LNCaP clone FGC (cell line): ENCODE results near the gene BCAS3.

Experiments used
- DNase-seq: peaks from one replicate; pipeline ENCODE4 v3.0.0-alpha.2; 2011; ENCODE audit warnings: low read depth
- H3K4me3 ChIP-seq: 2 replicates; pipeline ENCODE4 v1.5.1; 2011; ENCODE audit warnings: mild to moderate bottlenecking, low read depth, low read length, control low read depth
- CTCF ChIP-seq: IDR thresholded peaks from 2 replicates; pipeline ENCODE4 v1.5.1; 2012; ENCODE audit warnings: mild to moderate bottlenecking; ENCODE audit not compliant: control insufficient read depth, insufficient read depth; ENCODE audit errors: extremely low read depth

BCAS3 gene

GRCh38 chr17:60647705-60648104 is 29.9 kb upstream of the BCAS3 start:
- no peak for DNase-seq
- H3K4me3 ChIP-seq, result no peak overlapping the region
- no peak for TF ChIP-seq CTCF

- TF ChIP-seq CTCF, result no peak
- no peak overlapping the region for H3K4me3 ChIP-seq
- DNase-seq, result no peak
These were observed 25.0 kb upstream of the BCAS3 start for GRCh38 chr17:60652454-60653247.

GRCh38 chr17:60653569-60653968 is 24.1 kb upstream of the BCAS3 start:
- no peak for TF ChIP-seq CTCF

GRCh38 chr17:60656499-60656898 is 21.2 kb upstream of the BCAS3 start:
- no peak overlapping the region for H3K4me3 ChIP-seq
- DNase-seq, result peak; percentile 18
- TF ChIP-seq CTCF, result peak; percentile 24; the same call in 1 of the 2 replicates

More at GRCh38 chr17:60653569-60653968, 24.1 kb upstream of the BCAS3 start:
- no peak overlapping the region for H3K4me3 ChIP-seq
- no peak for DNase-seq

- DNase-seq, result no peak
- no peak for TF ChIP-seq CTCF
- no peak overlapping the region for H3K4me3 ChIP-seq
These were observed 18.5 kb upstream of the BCAS3 start for GRCh38 chr17:60659156-60659555.

- DNase-seq, result no peak
- H3K4me3 ChIP-seq, result no peak overlapping the region
- TF ChIP-seq CTCF, result no peak
These were observed 16.2 kb upstream of the BCAS3 start for GRCh38 chr17:60661489-60661888.

- no peak for TF ChIP-seq CTCF
- H3K4me3 ChIP-seq, result no peak overlapping the region
- DNase-seq, result no peak
These were observed 13.6 kb upstream of the BCAS3 start for GRCh38 chr17:60664022-60664421.
